Activated naive CD4-positive, alpha-beta T cell treated with anti-CD3 and anti-CD28 coated beads, Interleukin-2, amount 50 U/mL, for 24 hours (primary cell): ENCODE results near the gene ITSN2.
"Not testable (repeated sequence)": the region's sequence is repeated elsewhere in the genome, so short reads cannot be mapped to it uniquely, and the experiment has no call there.

Experiments
- H3K27ac Mint-ChIP-seq: one replicate; pipeline ENCODE4 v1.8.0; 2021; ENCODE audit warnings: mild to moderate bottlenecking, mixed read lengths
- H3K27me3 Mint-ChIP-seq: one replicate; pipeline ENCODE4 v1.8.0; 2021; ENCODE audit warnings: mixed read lengths
- H3K36me3 Mint-ChIP-seq: one replicate; pipeline ENCODE4 v1.8.0; 2021; ENCODE audit warnings: mixed read lengths
- H3K4me1 Mint-ChIP-seq: one replicate; pipeline ENCODE4 v1.8.0; 2021; ENCODE audit warnings: mixed read lengths
- H3K4me3 Mint-ChIP-seq: one replicate; pipeline ENCODE4 v1.8.0; 2021; ENCODE audit warnings: mild to moderate bottlenecking, mixed read lengths
- H3K9me3 Mint-ChIP-seq: one replicate; pipeline ENCODE4 v1.8.0; 2021; ENCODE audit warnings: mixed read lengths

ITSN2 gene

GRCh38 chr2:24206242-24206641 is 154.1 kb downstream of the ITSN2 start:
- Mint-ChIP-seq H3K27me3 (no peaks in the 10 kb centered on the region), H3K36me3 (peaks cover 20% of the 10 kb centered on the region), H3K27ac (no peak overlapping the region), H3K4me3 (no peak overlapping the region), H3K4me1 (no peaks in the 10 kb centered on the region), H3K9me3 (no peaks in the 10 kb centered on the region)

GRCh38 chr2:24205131-24205530 is 155.2 kb downstream of the ITSN2 start:
- Mint-ChIP-seq H3K9me3 (no peaks in the 10 kb centered on the region), H3K4me3 (no peak overlapping the region), H3K27ac (no peak overlapping the region), H3K27me3 (no peaks in the 10 kb centered on the region), H3K4me1 (no peaks in the 10 kb centered on the region), H3K36me3 (peaks cover 18% of the 10 kb centered on the region)

DNA sequence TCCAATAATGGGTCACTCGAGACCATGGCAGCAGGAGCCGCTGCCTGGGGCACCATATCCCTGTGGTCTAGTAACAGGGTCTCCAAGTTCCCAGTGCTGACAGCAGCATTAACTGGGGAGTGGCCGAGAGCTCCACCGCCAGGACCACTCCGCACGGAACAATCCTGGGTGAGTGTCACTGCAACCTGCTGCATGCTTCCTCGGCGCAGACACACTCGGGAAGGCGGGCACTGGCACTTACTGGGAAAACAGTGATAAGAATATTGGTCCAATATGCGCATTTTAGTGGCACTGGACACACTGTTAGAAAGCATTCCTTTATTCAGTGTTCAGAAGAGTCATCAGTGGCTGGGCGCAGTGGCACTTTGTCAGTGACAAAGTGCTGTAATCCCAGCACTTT is 155.8 kb downstream of the ITSN2 start:
- no peaks in the 10 kb centered on the region for H3K27me3 Mint-ChIP-seq
- no peaks in the 10 kb centered on the region for H3K4me1 Mint-ChIP-seq
- H3K9me3 Mint-ChIP-seq = no peaks in the 10 kb centered on the region
- no peak overlapping the region for H3K4me3 Mint-ChIP-seq
- H3K36me3 Mint-ChIP-seq = peaks cover 16% of the 10 kb centered on the region
- H3K27ac Mint-ChIP-seq = no peak overlapping the region

DNA sequence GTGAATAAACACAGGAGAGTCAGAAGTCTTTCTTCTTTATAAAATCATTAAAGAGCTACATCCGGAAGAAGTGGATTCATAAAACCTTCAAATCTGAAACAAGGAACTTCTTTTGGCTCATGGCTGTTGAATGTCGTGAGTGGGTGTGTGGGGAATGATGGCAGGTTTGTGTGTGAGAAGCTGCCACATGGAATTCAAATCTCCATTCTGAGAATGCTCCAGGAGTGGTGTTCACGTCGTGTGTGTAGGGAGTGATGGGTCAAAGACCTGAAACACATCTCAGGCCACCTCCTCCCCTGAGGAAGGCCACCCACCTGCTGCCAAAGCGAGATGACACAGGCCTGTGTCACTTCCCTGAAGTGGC is 156.6 kb downstream of the ITSN2 start:
- no peaks in the 10 kb centered on the region for H3K27me3 Mint-ChIP-seq
- no peak overlapping the region for H3K4me3 Mint-ChIP-seq
- H3K9me3 Mint-ChIP-seq = no peaks in the 10 kb centered on the region
- H3K4me1 Mint-ChIP-seq = no peaks in the 10 kb centered on the region
- H3K27ac Mint-ChIP-seq = no peak overlapping the region
- H3K36me3 Mint-ChIP-seq = peaks cover 12% of the 10 kb centered on the region

DNA sequence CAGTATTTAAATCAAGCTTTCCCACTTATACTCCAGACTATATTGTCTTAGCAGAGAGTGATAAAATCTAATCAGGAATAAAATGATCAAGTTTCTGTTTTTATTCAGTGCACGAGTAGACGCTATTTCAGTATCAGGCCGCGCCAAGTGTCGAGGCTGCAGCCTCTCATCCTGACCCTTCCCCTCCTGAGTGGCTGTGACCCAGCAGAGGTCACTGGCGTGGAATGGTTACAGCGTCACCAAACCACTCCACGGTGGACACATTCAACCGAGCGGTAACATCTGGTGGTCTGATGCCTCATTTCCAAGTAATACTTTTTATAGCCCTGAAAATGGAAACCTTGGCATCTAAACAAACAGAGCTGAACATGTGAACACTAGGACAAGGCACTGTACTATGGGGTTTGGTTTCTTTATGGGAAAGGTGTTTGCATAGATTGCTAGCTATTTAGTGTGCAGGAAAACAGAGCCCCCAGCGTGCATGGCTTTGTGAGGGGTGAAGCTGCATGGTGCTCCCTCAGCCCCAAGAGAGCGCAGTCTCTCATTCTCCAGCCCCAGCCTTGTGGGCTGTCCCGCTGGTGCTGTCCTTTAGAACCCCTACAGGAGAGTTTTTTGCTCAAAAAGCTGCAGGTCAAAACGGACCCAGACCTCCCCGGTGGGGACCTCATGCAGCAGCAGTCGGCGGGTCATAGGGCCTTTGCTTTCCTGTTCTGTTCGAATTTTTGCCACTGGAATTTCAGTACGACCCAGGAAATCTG is 157.1 kb downstream of the ITSN2 start:
- H3K27ac Mint-ChIP-seq = no peak overlapping the region
- H3K9me3 Mint-ChIP-seq = no peaks in the 10 kb centered on the region
- H3K4me1 Mint-ChIP-seq = no peaks in the 10 kb centered on the region
- no peak overlapping the region for H3K4me3 Mint-ChIP-seq
- H3K36me3 Mint-ChIP-seq = peaks cover 12% of the 10 kb centered on the region
- no peaks in the 10 kb centered on the region for H3K27me3 Mint-ChIP-seq

- Mint-ChIP-seq H3K36me3 (peaks cover 9% of the 10 kb centered on the region), H3K9me3 (peaks cover 5% of the 10 kb centered on the region)
Measured at GRCh38 chr2:24200799-24201198, 159.5 kb downstream of the ITSN2 start.

DNA sequence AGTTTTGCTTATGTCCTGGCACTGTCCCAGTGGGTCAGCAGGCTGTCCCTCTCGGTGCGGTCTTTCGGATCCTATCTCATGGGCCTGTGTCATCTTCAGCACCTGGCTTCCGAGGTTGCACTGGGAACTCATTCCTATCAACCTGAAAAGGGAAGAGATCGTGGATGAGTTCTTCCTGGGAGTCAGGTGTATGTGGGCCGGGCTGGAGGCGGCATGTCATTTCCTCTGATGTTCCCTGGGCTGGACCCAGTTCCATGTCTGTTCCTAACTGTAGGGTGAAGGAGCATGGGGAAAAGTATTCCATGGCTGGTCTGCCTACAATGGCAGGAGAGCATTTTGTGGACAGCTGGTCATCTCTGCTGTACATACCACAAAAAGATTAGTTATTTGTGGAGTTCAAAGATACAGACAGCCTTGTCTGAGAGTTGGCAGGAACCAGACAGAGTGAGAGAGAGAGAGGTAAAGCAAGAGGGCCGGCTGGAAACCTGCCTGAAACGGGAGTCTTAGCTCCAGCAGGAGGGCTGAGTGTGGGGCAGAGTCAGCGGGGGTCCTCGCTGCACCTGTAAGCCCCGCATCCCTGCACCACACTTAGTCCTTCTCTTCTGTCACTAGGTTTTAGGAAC is 160.3 kb downstream of the ITSN2 start:
- Mint-ChIP-seq H3K9me3 (peaks cover 5% of the 10 kb centered on the region), H3K27me3 (no peaks in the 10 kb centered on the region), H3K4me3 (no peak overlapping the region), H3K36me3 (peaks cover 5% of the 10 kb centered on the region), H3K27ac (no peak overlapping the region), H3K4me1 (no peaks in the 10 kb centered on the region)

More at GRCh38 chr2:24200799-24201198, 159.5 kb downstream of the ITSN2 start:
- Mint-ChIP-seq H3K27ac (no peak overlapping the region), H3K4me3 (no peak overlapping the region), H3K4me1 (no peaks in the 10 kb centered on the region), H3K27me3 (no peaks in the 10 kb centered on the region)

DNA sequence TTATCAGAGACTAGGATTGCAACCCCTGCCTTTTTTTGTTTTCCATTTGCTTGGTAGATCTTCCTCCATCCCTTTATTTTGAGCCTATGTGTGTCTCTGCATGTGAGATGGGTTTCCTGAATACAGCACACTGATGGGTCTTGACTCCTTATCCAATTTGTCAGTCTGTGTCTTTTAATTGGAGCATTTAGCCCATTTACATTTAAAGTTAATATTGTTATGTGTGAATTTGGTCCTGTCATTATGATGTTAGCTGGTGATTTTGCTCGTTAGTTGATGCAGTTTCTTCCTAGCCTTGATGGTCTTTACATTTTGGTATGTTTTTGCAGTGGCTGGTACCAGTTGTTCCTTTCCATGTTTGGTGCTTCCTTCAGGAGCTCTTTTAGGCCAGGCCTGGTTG is 163.1 kb downstream of the ITSN2 start:
- not testable (repeated sequence) for H3K9me3 Mint-ChIP-seq, H3K36me3 Mint-ChIP-seq, H3K4me3 Mint-ChIP-seq, H3K27me3 Mint-ChIP-seq, H3K27ac Mint-ChIP-seq, H3K4me1 Mint-ChIP-seq

GRCh38 chr2:24191848-24192247 is 168.5 kb downstream of the ITSN2 start:
- Mint-ChIP-seq H3K4me1 (no peaks in the 10 kb centered on the region), H3K4me3 (no peak overlapping the region), H3K27me3 (peaks cover 2% of the 10 kb centered on the region), H3K36me3 (peaks cover 1% of the 10 kb centered on the region), H3K9me3 (peaks cover 16% of the 10 kb centered on the region), H3K27ac (no peak overlapping the region)

GRCh38 chr2:24191156-24191555 is 169.2 kb downstream of the ITSN2 start:
- peaks cover 11% of the 10 kb centered on the region for H3K9me3 Mint-ChIP-seq
- peaks cover 2% of the 10 kb centered on the region for H3K27me3 Mint-ChIP-seq
- H3K4me1 Mint-ChIP-seq = no peaks in the 10 kb centered on the region
- H3K36me3 Mint-ChIP-seq = peaks cover 1% of the 10 kb centered on the region
- no peak overlapping the region for H3K27ac Mint-ChIP-seq
- no peak overlapping the region for H3K4me3 Mint-ChIP-seq

DNA sequence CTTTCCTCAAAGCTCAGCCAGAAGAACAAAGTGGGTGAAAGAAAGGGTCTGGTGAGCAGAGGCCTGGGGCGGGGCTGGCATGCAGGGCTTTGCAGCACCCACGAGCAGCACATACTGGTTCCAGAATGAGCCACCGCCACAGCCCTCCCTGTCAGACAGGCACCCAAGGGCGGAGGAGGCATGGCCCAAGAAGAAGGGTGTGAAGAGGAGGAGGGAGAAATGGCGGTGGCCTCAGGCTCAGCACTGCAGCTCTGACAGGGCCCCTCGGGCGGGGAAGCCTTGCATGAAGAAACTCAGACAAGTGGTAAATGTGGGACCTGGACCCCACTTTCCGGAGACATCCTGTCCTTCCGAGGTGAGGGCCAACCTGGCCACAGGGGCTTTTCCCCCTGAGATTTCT is 169.8 kb downstream of the ITSN2 start:
- Mint-ChIP-seq H3K27me3 (peaks cover 2% of the 10 kb centered on the region), H3K36me3 (peaks cover 1% of the 10 kb centered on the region), H3K4me3 (no peak overlapping the region), H3K27ac (no peak overlapping the region), H3K9me3 (peaks cover 11% of the 10 kb centered on the region), H3K4me1 (no peaks in the 10 kb centered on the region)

GRCh38 chr2:24189551-24189950 is 170.8 kb downstream of the ITSN2 start:
- Mint-ChIP-seq H3K36me3 (peaks cover 1% of the 10 kb centered on the region), H3K4me1 (no peaks in the 10 kb centered on the region), H3K27ac (no peak overlapping the region), H3K9me3 (peaks cover 11% of the 10 kb centered on the region), H3K27me3 (peaks cover 2% of the 10 kb centered on the region), H3K4me3 (no peak overlapping the region)

DNA sequence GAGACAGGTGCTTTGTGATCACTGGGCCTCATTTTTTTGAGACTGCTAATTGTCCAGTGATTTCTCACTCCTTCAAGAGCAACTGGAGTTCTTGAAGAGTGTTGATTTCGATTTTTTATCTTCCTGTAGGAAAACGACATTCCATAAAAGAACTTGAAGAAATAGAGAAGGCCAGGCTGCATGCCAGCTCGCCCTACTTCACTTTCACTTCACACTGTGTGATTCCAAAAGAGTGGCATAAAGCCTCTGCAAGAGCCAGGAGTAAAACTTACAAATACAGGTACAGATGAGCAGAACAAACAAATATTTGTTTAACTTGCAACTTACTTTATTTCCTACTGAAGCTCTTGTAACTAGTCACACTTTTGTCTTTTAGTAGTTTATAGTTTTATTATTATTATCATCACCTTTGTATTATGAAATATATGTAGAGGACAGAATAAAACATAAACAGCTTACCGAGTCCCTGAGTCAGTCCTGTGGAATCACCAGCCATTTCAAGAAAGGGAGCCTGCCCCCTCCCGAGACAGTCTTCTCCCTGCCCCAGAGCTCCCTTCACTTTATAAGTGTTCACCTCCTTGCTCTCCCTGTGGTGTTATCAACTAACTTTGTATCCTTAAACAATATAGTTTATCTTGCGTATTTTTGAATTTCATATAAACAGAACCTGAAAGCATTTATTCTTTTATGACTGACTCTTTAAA is 176.8 kb downstream of the ITSN2 start:
- Mint-ChIP-seq H3K4me3 (no peak overlapping the region), H3K9me3 (peaks cover 11% of the 10 kb centered on the region), H3K4me1 (no peaks in the 10 kb centered on the region), H3K27me3 (no peaks in the 10 kb centered on the region), H3K36me3 (peaks cover 1% of the 10 kb centered on the region), H3K27ac (no peak overlapping the region)

- Mint-ChIP-seq H3K9me3 (peaks cover 5% of the 10 kb centered on the region), H3K36me3 (peaks cover 1% of the 10 kb centered on the region), H3K4me3 (no peak overlapping the region), H3K27me3 (no peaks in the 10 kb centered on the region), H3K27ac (no peak overlapping the region), H3K4me1 (no peaks in the 10 kb centered on the region)
Measured at GRCh38 chr2:24182507-24182906, 177.8 kb downstream of the ITSN2 start.

DNA sequence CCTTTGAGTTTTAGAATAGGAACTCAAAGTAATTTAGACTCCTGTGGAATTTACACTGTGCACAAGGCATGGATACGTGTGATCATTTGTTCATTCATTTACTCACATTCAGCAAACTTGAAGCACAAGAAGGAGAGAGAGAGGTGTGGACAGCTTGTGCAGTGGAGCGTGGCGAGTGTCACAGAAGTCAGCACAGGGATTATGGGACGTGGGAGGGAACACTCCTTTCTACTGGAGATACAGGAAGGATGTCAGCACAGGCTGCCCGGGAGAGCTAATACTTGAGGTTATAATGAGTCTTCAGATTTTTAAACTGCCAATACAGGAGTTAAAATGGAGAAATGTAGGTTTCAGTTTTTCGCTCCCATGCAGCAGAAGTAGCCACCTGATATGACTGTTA is 178.5 kb downstream of the ITSN2 start:
- Mint-ChIP-seq H3K4me1 (no peaks in the 10 kb centered on the region), H3K27me3 (no peaks in the 10 kb centered on the region), H3K9me3 (no peaks in the 10 kb centered on the region), H3K27ac (no peak overlapping the region), H3K36me3 (no peaks in the 10 kb centered on the region), H3K4me3 (no peak overlapping the region)

DNA sequence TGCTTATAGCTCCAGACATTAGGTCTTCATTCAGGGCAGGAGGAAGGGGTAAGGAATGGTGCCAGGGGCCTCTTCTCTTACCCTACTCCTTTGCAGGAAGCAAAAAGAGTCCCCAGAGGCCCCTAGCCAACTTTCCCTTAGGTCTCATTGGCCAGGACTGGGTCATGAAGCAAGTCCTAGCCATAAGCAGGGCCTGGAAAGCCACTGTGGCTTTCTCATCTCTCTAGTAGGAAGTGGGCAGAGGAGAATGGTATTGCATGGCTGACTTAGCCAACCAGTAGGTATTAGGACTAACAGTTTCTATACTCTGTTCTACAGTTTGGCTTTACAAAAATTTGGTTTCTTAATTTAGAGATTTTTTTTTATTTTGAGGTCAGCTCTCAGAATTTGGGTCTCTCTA is 180.7 kb downstream of the ITSN2 start:
- no peaks in the 10 kb centered on the region for H3K4me1 Mint-ChIP-seq
- no peak overlapping the region for H3K27ac Mint-ChIP-seq
- no peak overlapping the region for H3K4me3 Mint-ChIP-seq
- no peaks in the 10 kb centered on the region for H3K27me3 Mint-ChIP-seq
- H3K36me3 Mint-ChIP-seq = no peaks in the 10 kb centered on the region
- H3K9me3 Mint-ChIP-seq = no peaks in the 10 kb centered on the region
